Progenitor cell of endocrine pancreas (in vitro differentiated cells): Measurements from ENCODE around the gene CLSTN2. TPM values are rescaled to one million over a fixed set of nuclear protein-coding genes. Genes with fewer than 3 reads are reported as not detected.

Experiments used
- DNase-seq: peaks from one replicate; pipeline ENCODE4 v3.0.0; 2021; ENCODE audit warnings: low spot score; ENCODE audit not compliant: unreplicated experiment
- H3K27ac Mint-ChIP-seq: 2 replicates; pipeline ENCODE4 v1.8.0; 2021; ENCODE audit warnings: mild to moderate bottlenecking, moderate library complexity, mixed read lengths
- H3K27me3 Mint-ChIP-seq: 2 replicates; pipeline ENCODE4 v1.8.0; 2021; ENCODE audit warnings: mixed read lengths
- H3K36me3 Mint-ChIP-seq: 2 replicates; pipeline ENCODE4 v1.8.0; 2022; ENCODE audit warnings: mixed read lengths; ENCODE audit not compliant: insufficient read depth
- H3K4me1 Mint-ChIP-seq: 2 replicates; pipeline ENCODE4 v1.8.0; 2021; ENCODE audit warnings: low read depth, mixed read lengths
- H3K4me3 Mint-ChIP-seq: 2 replicates; pipeline ENCODE4 v1.8.0; 2021; ENCODE audit warnings: low read depth, mild to moderate bottlenecking, moderate library complexity, mixed read lengths
- H3K9me3 Mint-ChIP-seq: 2 replicates; pipeline ENCODE4 v1.8.0; 2021; ENCODE audit warnings: low read depth, mixed read lengths
- CTCF ChIP-seq: fragments of 200-600 bp; sonication (generic); IDR thresholded peaks from one replicate; pipeline ENCODE4 v1.5.0; 2021; ENCODE audit warnings: antibody characterized with exemption, mild to moderate bottlenecking; ENCODE audit not compliant: unreplicated experiment
- total RNA-seq: library from RNA; stranded (reverse); gene quantifications from 2 replicates; pipeline ENCODE4 v1.2.1, GENCODE V29; 2021

Gene CLSTN2
- total RNA-seq, 1 donor from 2014 or later, result 2.8 TPM

GRCh38 chr3:140011611-140012277 lies 76.8 kb downstream of the CLSTN2 start:
- peaks cover 20% of the 10 kb centered on the region for H3K27me3 Mint-ChIP-seq
- H3K4me1 Mint-ChIP-seq, result peaks cover 11% of the 10 kb centered on the region
- no peak for TF ChIP-seq CTCF
- no peaks in the 10 kb centered on the region for H3K9me3 Mint-ChIP-seq
- H3K27ac Mint-ChIP-seq, result no peak overlapping the region
- no peak for DNase-seq
- H3K36me3 Mint-ChIP-seq, result no peaks in the 10 kb centered on the region
- no peak overlapping the region for H3K4me3 Mint-ChIP-seq

- H3K36me3 Mint-ChIP-seq, result no peaks in the 10 kb centered on the region
- no peak for TF ChIP-seq CTCF
- no peak overlapping the region for H3K4me3 Mint-ChIP-seq
These were observed 78.2 kb downstream of the CLSTN2 start for GRCh38 chr3:140013220-140013619.

GRCh38 chr3:140014831-140015495 lies 80.0 kb downstream of the CLSTN2 start:
- Mint-ChIP-seq H3K27ac (no peak overlapping the region), H3K4me3 (no peak overlapping the region), H3K36me3 (no peaks in the 10 kb centered on the region), H3K4me1 (peaks cover 9% of the 10 kb centered on the region), H3K27me3 (peaks cover 22% of the 10 kb centered on the region), H3K9me3 (no peaks in the 10 kb centered on the region)
- no peak for DNase-seq
- TF ChIP-seq CTCF, result no peak

More at GRCh38 chr3:140013220-140013619, 78.2 kb downstream of the CLSTN2 start:
- Mint-ChIP-seq H3K4me1 (peaks cover 11% of the 10 kb centered on the region), H3K27me3 (peaks cover 15% of the 10 kb centered on the region), H3K27ac (no peak overlapping the region), H3K9me3 (no peaks in the 10 kb centered on the region)
- no peak for DNase-seq

- Mint-ChIP-seq H3K4me3 (no peak overlapping the region), H3K27ac (no peak overlapping the region), H3K36me3 (no peaks in the 10 kb centered on the region), H3K4me1 (peaks cover 12% of the 10 kb centered on the region), H3K27me3 (peaks cover 28% of the 10 kb centered on the region), H3K9me3 (no peaks in the 10 kb centered on the region)
- DNase-seq, result no peak
- no peak for TF ChIP-seq CTCF
These were observed 80.8 kb downstream of the CLSTN2 start for GRCh38 chr3:140015741-140016140.

- H3K4me1 Mint-ChIP-seq, result peaks cover 14% of the 10 kb centered on the region
These were observed 83.6 kb downstream of the CLSTN2 start for GRCh38 chr3:140018556-140018955.

More at GRCh38 chr3:140018556-140018955, 83.6 kb downstream of the CLSTN2 start:
- H3K4me3 Mint-ChIP-seq, result no peak overlapping the region
- TF ChIP-seq CTCF, result no peak
- no peaks in the 10 kb centered on the region for H3K9me3 Mint-ChIP-seq
- no peaks in the 10 kb centered on the region for H3K36me3 Mint-ChIP-seq
- H3K27me3 Mint-ChIP-seq, result peaks cover 30% of the 10 kb centered on the region
- DNase-seq, result no peak
- no peak overlapping the region for H3K27ac Mint-ChIP-seq
